ENCODE data around the gene UBTD2.

UBTD2 gene

DNA sequence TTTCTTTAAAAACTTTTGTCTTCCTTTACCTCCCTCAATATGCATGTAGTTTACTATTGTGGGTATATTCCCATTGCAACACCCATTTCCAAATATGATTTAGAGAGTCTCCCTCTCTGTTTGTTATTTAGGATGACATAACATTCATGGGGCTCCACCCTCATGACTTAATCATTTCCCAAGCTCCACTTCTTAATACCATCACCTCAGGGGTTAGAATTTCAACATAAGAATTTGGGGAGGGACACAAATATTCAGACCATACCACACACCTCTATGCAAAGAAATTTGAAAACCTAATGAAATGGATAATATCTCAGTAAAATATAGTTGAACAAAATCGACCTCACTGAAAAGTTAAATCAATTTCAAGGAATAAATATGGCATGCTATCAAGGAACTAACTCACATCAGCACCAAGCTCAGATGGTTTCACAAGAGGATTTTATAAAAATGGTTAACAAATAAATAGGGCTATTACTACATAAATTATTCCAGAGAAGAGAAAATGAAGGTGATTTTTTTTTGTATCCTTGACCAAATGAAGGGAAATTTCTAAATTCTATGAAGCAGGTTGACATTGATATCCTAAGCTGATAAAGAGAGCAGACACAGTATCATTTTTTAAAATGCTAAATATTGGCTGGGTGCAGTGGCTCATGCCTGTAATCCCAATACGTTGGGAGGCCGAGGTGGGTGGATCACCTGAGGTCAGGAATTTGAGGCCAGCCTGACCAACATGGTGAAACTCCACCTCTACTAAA lies 20.2 kb upstream of the UBTD2 start (continued):
- TF ChIP-seq, protein P1, sequence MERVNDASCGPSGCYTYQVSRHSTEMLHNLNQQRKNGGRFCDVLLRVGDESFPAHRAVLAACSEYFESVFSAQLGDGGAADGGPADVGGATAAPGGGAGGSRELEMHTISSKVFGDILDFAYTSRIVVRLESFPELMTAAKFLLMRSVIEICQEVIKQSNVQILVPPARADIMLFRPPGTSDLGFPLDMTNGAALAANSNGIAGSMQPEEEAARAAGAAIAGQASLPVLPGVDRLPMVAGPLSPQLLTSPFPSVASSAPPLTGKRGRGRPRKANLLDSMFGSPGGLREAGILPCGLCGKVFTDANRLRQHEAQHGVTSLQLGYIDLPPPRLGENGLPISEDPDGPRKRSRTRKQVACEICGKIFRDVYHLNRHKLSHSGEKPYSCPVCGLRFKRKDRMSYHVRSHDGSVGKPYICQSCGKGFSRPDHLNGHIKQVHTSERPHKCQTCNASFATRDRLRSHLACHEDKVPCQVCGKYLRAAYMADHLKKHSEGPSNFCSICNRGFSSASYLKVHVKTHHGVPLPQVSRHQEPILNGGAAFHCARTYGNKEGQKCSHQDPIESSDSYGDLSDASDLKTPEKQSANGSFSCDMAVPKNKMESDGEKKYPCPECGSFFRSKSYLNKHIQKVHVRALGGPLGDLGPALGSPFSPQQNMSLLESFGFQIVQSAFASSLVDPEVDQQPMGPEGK (tag by site-specific recombination; IDR thresholded peaks at IDR 0.05), result no peak
- TF ChIP-seq ZSCAN23 (tag by site-specific recombination; IDR thresholded peaks at IDR 0.05) (no peak), ZNF366 (tag by site-specific recombination; conservative IDR thresholded peaks at IDR 0.05) (peak; percentile 51; the same call in 1 of the 2 replicates), ZNF350 (tag by site-specific recombination; IDR thresholded peaks at IDR 0.05) (no peak), ZNF692 (tag by site-specific recombination; IDR thresholded peaks at IDR 0.05) (peak; percentile 19; the same call in 1 of the 2 replicates), ZNF426 (tag by site-specific recombination; IDR thresholded peaks at IDR 0.05) (no peak), EGR2 (tag by site-specific recombination; IDR thresholded peaks at IDR 0.05; ENCODE audit: low read depth) (no peak), KLF8 (tag by site-specific recombination; IDR thresholded peaks at IDR 0.05) (peak; percentile 53; the same call in 1 of the 2 replicates)
- TF ChIP-seq, protein P2, sequence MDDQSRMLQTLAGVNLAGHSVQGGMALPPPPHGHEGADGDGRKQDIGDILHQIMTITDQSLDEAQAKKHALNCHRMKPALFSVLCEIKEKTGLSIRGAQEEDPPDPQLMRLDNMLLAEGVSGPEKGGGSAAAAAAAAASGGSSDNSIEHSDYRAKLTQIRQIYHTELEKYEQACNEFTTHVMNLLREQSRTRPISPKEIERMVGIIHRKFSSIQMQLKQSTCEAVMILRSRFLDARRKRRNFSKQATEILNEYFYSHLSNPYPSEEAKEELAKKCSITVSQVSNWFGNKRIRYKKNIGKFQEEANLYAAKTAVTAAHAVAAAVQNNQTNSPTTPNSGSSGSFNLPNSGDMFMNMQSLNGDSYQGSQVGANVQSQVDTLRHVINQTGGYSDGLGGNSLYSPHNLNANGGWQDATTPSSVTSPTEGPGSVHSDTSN (CRISPR knock-in tag; IDR thresholded peaks at IDR 0.05), result no peak

DNA sequence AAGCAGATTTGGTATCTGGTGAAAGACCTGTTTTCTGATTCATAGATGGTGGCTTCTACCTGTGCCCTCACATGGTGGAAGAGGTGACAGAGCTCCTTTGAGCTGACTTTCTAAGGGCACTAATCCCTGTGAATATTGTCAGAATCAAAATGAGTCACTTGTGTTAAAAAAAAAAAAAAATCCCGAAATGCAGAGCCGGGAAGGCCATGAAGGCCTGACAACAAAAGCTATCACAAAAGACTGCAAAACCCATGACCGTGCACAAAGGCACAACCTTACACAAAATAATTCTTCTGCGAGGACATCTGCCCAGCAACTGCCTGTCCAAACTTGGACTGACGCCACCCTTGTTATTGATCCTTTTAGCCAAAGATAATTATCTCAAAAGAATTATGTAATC lies 19.6 kb upstream of the UBTD2 start:
- Histone ChIP-seq H3K4me1 (ENCODE audit: control insufficient read depth, insufficient read depth, low read length) (peaks cover 4% of the 10 kb centered on the region; the same call in 1 of the 2 replicates), H3K4me3 (ENCODE audit: low read depth, low read length) (no peak overlapping the region), H3K9me3 (ENCODE audit: control insufficient read depth, insufficient read depth, low read depth, low read length) (no peaks in the 10 kb centered on the region), H3K27ac (ENCODE audit: extremely low read depth, low read depth, low read length) (no peak overlapping the region), H3K36me3 (ENCODE audit: control insufficient read depth in 2 of 2, insufficient read depth in 1 of 2, low read length in 2 of 2) (no peaks in the 10 kb centered on the region)
- ChIA-PET CTCF (interaction anchor here (0.6 kb wide), 2 partner anchors 182 to 788 kb away, joined by 5 read pairs; no protein-coding TSS in a partner anchor), POLR2A (no interaction called here)
- peak; percentile 16; the same call in 1 of the 2 replicates for TF ChIP-seq ZEB2 (tag by site-specific recombination; IDR thresholded peaks at IDR 0.05)
- TF ChIP-seq ZNF292 (tag by site-specific recombination; IDR thresholded peaks at IDR 0.05; ENCODE audit: borderline replicate concordance, low read depth), result no peak
- TF ChIP-seq, protein P3, sequence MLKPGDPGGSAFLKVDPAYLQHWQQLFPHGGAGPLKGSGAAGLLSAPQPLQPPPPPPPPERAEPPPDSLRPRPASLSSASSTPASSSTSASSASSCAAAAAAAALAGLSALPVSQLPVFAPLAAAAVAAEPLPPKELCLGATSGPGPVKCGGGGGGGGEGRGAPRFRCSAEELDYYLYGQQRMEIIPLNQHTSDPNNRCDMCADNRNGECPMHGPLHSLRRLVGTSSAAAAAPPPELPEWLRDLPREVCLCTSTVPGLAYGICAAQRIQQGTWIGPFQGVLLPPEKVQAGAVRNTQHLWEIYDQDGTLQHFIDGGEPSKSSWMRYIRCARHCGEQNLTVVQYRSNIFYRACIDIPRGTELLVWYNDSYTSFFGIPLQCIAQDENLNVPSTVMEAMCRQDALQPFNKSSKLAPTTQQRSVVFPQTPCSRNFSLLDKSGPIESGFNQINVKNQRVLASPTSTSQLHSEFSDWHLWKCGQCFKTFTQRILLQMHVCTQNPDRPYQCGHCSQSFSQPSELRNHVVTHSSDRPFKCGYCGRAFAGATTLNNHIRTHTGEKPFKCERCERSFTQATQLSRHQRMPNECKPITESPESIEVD (tag by site-specific recombination; IDR thresholded peaks at IDR 0.05), result no peak
- no peak for TF ChIP-seq ZNF677 (tag by site-specific recombination; IDR thresholded peaks at IDR 0.05)
- no peak for TF ChIP-seq ZNF138 (tag by site-specific recombination; IDR thresholded peaks at IDR 0.05; ENCODE audit: borderline replicate concordance)
- TF ChIP-seq ZFP37 (tag by site-specific recombination; IDR thresholded peaks at IDR 0.05), result no peak
- TF ChIP-seq ZNF148 (tag by site-specific recombination; IDR thresholded peaks at IDR 0.05; ENCODE audit: borderline replicate concordance), result no peak
- TF ChIP-seq ZNF837 (tag by site-specific recombination; IDR thresholded peaks at IDR 0.05), result no peak
- no peak for TF ChIP-seq ZNF610 (tag by site-specific recombination; IDR thresholded peaks at IDR 0.05; ENCODE audit: borderline replicate concordance)
- TF ChIP-seq, protein P4, sequence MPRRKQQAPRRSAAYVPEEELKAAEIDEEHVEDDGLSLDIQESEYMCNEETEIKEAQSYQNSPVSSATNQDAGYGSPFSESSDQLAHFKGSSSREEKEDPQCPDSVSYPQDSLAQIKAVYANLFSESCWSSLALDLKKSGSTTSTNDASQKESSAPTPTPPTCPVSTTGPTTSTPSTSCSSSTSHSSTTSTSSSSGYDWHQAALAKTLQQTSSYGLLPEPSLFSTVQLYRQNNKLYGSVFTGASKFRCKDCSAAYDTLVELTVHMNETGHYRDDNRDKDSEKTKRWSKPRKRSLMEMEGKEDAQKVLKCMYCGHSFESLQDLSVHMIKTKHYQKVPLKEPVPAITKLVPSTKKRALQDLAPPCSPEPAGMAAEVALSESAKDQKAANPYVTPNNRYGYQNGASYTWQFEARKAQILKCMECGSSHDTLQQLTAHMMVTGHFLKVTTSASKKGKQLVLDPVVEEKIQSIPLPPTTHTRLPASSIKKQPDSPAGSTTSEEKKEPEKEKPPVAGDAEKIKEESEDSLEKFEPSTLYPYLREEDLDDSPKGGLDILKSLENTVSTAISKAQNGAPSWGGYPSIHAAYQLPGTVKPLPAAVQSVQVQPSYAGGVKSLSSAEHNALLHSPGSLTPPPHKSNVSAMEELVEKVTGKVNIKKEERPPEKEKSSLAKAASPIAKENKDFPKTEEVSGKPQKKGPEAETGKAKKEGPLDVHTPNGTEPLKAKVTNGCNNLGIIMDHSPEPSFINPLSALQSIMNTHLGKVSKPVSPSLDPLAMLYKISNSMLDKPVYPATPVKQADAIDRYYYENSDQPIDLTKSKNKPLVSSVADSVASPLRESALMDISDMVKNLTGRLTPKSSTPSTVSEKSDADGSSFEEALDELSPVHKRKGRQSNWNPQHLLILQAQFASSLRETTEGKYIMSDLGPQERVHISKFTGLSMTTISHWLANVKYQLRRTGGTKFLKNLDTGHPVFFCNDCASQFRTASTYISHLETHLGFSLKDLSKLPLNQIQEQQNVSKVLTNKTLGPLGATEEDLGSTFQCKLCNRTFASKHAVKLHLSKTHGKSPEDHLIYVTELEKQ (tag by site-specific recombination; IDR thresholded peaks at IDR 0.05; ENCODE audit: borderline replicate concordance), result no peak
- no peak for TF ChIP-seq ZNF621 (tag by site-specific recombination; IDR thresholded peaks at IDR 0.05)
- TF ChIP-seq WT1 (tag by site-specific recombination; IDR thresholded peaks at IDR 0.05), result no peak
- TF ChIP-seq ZNF335 (tag by site-specific recombination; conservative IDR thresholded peaks at IDR 0.05), result peak; percentile 81
